Body of pancreas (tissue), 4 donors: ENCODE data around the gene ARL13B. TPM values are rescaled to one million over a fixed set of nuclear protein-coding genes. Genes with fewer than 3 reads are reported as not detected.

ENCODE experiments used
- ATAC-seq: fragments of 150-250 bp; one replicate; pipeline ENCODE4 v1.9.1; 2016
- DNase-seq, 4 donors: peaks; one replicate each; pipeline ENCODE4 v3.0.0-alpha.2; 2019
- H3K27ac ChIP-seq, 4 donors: fragments of 200-600 bp; sonication (generic); 1 replicate in 3 of 4; 2 replicates in 1 of 4; pipeline versions ENCODE4 v1.5.1 to v1.6.1; 2016 to 2019; ENCODE audit warnings: mild to moderate bottlenecking in 1 of 4, mixed read lengths in 1 of 4, moderate library complexity in 1 of 4
- H3K27me3 ChIP-seq, 2 donors: fragments of 200-600 bp; sonication (generic); one replicate each; pipeline ENCODE4 v1.6.0; 2016; ENCODE audit warnings: mild to moderate bottlenecking in 1 of 2
- H3K36me3 ChIP-seq, 2 donors: fragments of 200-600 bp; sonication (generic); replicated peaks in 1 of 2; 2 replicates each; pipeline ENCODE4 v1.5.1; 2016; ENCODE audit warnings: low read depth in 2 of 2; ENCODE audit not compliant: insufficient read depth in 1 of 2
- H3K4me1 ChIP-seq: fragments of 200-600 bp; sonication (generic); one replicate; pipeline ENCODE4 v1.6.0; 2016
- H3K4me3 ChIP-seq, 2 donors: fragments of 200-600 bp; sonication (generic); 1 replicate in 1 of 2; 2 replicates in 1 of 2; pipeline ENCODE4 v1.5.1; 2016 to 2019
- H3K9me3 ChIP-seq, 3 donors: fragments of 200-600 bp; sonication (generic); 1 replicate in 2 of 3; 2 replicates in 1 of 3; pipeline ENCODE4 v1.5.1; 2016
- POLR2A ChIP-seq, 3 donors: fragments of 450-650 bp; IDR thresholded peaks; one replicate each; pipeline ENCODE4 v1.6.1; 2016; ENCODE audit warnings: antibody characterized with exemption in 3 of 3, mild to moderate bottlenecking in 2 of 3
- WGBS, 2 donors: methylation state at CpG; one replicate each; pipeline ENCODE4 v1.1.5; 2017; 5-methylcytosine and 5-hydroxymethylcytosine counted together
- intact Hi-C: fragments of 100-400 bp; cut with DNase I; formaldehyde crosslinking; loops from one replicate; pipeline ENCODE4 v1.15.1; 2023
- total RNA-seq, 2 donors: library from RNA; depleted of rRNA; stranded (reverse); fragments of >200 nt; gene quantifications; one replicate each; pipeline ENCODE4 v1.1.0, GENCODE V29; 2016
- TF ChIP-seq, protein P1 (sequence below), 7 experiments: fragments of 450-650 bp in 4 of 7; fragments of 200-600 bp in 3 of 7; sonication (generic) in 3 of 7; IDR thresholded peaks; one replicate each; pipeline ENCODE4 v1.5.1; 2016 to 2019; ENCODE audit warnings: antibody characterized with exemption in 7 of 7

Gene ARL13B
- total RNA-seq, 2 donors from 2014 or later, result 6.7 to 10.5 TPM

DNA sequence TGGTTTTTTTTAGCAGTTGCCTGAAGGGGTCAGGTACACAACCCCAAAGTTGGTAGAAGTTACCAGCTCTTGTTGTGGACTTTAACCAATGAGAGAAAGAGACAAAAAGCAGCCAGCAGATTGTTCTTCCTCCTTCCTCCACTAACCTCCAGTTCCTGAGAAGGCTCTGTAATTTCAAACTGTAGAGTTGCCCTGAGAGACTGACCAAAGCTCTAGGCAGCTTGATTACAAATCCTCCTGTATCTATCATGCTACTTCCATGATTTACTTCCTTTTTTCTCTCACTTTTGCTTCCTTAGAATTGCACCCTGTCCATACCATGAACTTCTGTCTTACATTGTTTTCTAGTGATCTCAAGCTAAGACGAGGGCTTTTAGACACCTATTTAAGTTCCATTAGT is 112.1 kb downstream of the ARL13B start:
- Histone ChIP-seq H3K4me3 (no peak overlapping the region), H3K27ac (no peak overlapping the region), H3K9me3 (no peaks in the 10 kb centered on the region), H3K36me3 (peaks cover 0 to 5% of the 10 kb centered on the region in 2 donors), H3K27me3 (no peaks in the 10 kb centered on the region), H3K4me1 (no peaks in the 10 kb centered on the region)
- DNase-seq (no peak), ATAC-seq (no peak)
- WGBS, 2 donors, result 96 to 100% methylated on average over 1 of the region's 1 CpG
- no peak for TF ChIP-seq POLR2A (IDR thresholded peaks at IDR 0.05)
- TF ChIP-seq, protein P1, sequence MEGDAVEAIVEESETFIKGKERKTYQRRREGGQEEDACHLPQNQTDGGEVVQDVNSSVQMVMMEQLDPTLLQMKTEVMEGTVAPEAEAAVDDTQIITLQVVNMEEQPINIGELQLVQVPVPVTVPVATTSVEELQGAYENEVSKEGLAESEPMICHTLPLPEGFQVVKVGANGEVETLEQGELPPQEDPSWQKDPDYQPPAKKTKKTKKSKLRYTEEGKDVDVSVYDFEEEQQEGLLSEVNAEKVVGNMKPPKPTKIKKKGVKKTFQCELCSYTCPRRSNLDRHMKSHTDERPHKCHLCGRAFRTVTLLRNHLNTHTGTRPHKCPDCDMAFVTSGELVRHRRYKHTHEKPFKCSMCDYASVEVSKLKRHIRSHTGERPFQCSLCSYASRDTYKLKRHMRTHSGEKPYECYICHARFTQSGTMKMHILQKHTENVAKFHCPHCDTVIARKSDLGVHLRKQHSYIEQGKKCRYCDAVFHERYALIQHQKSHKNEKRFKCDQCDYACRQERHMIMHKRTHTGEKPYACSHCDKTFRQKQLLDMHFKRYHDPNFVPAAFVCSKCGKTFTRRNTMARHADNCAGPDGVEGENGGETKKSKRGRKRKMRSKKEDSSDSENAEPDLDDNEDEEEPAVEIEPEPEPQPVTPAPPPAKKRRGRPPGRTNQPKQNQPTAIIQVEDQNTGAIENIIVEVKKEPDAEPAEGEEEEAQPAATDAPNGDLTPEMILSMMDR (IDR thresholded peaks at IDR 0.05), result no peak
- intact Hi-C loops, result no loop called here

DNA sequence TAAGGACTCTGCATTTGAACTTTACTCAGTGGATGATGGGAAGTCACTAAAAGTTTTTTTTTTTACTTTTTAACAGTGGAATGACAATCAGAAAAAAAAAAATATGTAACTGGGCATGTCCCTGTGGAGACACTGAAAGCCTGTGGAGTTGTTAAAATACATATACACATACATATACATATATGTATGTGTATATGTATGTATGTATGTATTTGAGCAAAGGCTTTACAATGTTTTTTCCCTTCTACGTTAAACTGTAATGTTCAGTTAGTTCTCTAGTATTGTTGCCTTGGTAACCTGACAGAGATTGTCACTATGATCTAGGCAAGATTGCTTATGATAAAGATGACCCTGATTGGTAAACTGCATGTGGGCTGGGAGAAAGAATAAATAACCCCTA is 113.2 kb downstream of the ARL13B start:
- H3K4me3 ChIP-seq, result no peak overlapping the region
- no peak overlapping the region for H3K27ac ChIP-seq
- no peak for DNase-seq
- H3K36me3 ChIP-seq, result peaks cover 0 to 5% of the 10 kb centered on the region in 2 donors
- H3K27me3 ChIP-seq, result no peaks in the 10 kb centered on the region
- no peaks in the 10 kb centered on the region for H3K4me1 ChIP-seq
- TF ChIP-seq, protein P1 (IDR thresholded peaks at IDR 0.05), result no peak
- TF ChIP-seq POLR2A (IDR thresholded peaks at IDR 0.05), result no peak
- no peaks in the 10 kb centered on the region for H3K9me3 ChIP-seq
- intact Hi-C loops, result no loop called here
- ATAC-seq, result no peak
- 86 to 90% methylated on average over 1 of the region's 1 CpG for WGBS, 2 donors

DNA sequence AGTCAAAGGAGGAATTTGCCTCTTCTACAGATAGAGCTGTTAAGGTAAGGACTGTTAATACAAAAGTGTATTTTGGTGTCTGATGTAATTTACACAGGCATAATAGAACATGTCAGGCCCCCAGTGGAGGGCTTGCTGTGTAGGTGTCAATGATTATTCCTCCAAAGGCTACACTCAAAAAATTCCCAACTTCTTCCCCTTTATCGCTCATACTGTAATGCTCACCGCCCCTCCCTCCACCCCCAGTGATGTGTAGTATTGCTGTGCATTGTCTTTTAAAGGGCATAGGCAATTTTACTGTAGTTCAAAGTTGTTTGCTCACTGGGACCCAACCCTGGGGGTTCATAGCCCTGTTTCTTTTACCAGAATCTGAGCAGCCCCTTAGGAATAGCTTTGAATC is 115.2 kb downstream of the ARL13B start:
- Histone ChIP-seq H3K4me1 (no peaks in the 10 kb centered on the region), H3K27ac (no peak overlapping the region), H3K9me3 (no peaks in the 10 kb centered on the region), H3K36me3 (peaks cover 0 to 5% of the 10 kb centered on the region in 2 donors), H3K4me3 (no peak overlapping the region), H3K27me3 (no peaks in the 10 kb centered on the region)
- 98% methylated on average over 2 of the region's 2 CpGs for WGBS, 2 donors
- DNase-seq (no peak), ATAC-seq (no peak)
- intact Hi-C loops, result no loop called here
- TF ChIP-seq POLR2A (IDR thresholded peaks at IDR 0.05), result no peak
- TF ChIP-seq, protein P1 (IDR thresholded peaks at IDR 0.05), result no peak

DNA sequence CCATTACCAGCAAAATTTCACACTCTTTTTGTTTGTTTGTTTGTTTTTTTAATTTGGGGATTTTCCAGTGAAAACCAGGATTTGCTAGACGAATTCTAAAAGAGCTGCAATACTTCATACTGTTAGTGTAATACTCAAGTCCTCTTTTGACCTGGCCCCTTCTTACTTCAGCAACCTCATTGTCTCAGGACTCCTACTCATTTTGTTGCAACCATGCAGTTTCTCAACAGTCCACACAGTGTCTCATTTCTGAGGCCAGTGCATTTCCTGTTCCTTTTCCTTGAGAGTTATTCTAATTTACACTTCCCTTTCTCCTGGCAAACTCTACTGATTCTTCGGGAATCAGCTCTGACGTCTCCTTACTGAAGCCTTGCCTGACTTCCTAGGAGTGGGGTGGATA is 118.5 kb downstream of the ARL13B start:
- Histone ChIP-seq H3K27me3 (no peaks in the 10 kb centered on the region), H3K27ac (no peak overlapping the region), H3K4me1 (no peaks in the 10 kb centered on the region), H3K36me3 (peaks cover 0 to 5% of the 10 kb centered on the region in 2 donors), H3K9me3 (no peaks in the 10 kb centered on the region), H3K4me3 (no peak overlapping the region)
- no peak for ATAC-seq
- WGBS, 2 donors, result 68 to 76% methylated on average over 3 of the region's 3 CpGs
- TF ChIP-seq POLR2A (IDR thresholded peaks at IDR 0.05), result no peak
- TF ChIP-seq, protein P1 (IDR thresholded peaks at IDR 0.05), result no peak
- no peak for DNase-seq
- intact Hi-C loops, result no loop called here

DNA sequence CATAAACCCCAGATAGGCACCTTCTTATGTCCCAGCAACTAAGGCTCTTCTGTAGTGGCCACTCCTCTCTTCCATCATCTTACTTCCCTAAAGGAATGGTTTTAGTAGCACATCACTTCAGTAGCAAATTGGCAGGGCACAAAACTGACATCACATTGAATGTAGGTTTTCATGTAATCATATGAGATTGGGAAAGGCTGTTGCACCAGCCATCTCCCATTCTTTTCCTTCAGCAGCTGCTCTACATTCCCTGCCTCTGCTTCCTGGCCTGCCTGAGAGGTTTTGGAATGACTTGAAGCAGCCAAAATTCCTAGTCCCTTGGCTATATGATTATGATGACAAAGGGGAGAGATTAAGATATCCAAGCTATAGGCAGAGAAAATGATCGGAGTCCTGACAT is 119.4 kb downstream of the ARL13B start:
- H3K9me3 ChIP-seq, result no peaks in the 10 kb centered on the region
- ATAC-seq (no peak), DNase-seq (no peak)
- no peaks in the 10 kb centered on the region for H3K27me3 ChIP-seq
- TF ChIP-seq POLR2A (IDR thresholded peaks at IDR 0.05), result no peak
- TF ChIP-seq, protein P1 (IDR thresholded peaks at IDR 0.05), result no peak
- H3K4me1 ChIP-seq, result no peaks in the 10 kb centered on the region
- WGBS, 2 donors, result 87 to 95% methylated on average over 1 of the region's 1 CpG
- no peak overlapping the region for H3K4me3 ChIP-seq
- intact Hi-C loops, result no loop called here
- H3K27ac ChIP-seq, result no peak overlapping the region
- H3K36me3 ChIP-seq, result peaks cover 0 to 7% of the 10 kb centered on the region in 2 donors
